ENCODE results near the gene RADX. TPM values are rescaled to one million over a fixed set of nuclear protein-coding genes. Genes with fewer than 3 reads are reported as not detected.

Gene RADX
- total and polyA plus RNA-seq, 2 of the 13 experiments (the other 11 are each of a cell fraction or from before 2014, with no cell fraction given): 1.1 to 2.7 TPM

DNA sequence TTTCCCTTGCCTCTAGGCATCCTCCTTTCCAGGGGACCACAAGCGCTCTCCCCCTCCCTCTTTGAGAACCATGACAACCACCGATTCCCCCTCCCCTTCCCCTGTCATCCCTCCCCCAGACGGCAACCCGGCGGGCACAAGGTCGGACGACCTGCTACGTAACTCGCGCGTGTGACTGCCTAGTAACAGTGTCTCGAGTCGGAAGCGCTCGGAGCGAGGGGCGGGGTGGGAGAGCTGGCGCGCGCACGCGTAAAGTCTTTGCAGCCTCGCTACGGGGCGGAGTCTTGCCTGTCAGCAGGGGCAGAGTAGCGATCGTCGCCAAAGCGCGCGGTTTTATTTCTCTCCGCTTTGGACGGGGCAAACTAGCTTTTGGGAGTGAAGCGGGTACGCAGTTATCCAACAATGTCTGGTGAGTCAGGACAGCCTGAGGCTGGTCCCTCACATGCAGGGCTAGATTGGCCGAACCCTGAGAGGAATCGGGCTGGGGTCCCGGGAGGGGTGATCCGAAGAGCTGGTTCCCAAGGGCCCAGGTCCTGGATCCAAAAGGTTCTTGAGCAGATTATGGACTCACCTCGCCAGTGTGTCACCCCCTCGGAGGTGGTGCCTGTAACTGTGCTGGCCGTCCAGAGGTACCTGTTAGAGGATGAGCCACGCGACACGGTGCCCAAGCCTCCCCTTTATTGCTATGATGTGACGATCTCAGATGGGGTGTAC is at the start of gene RADX (continued):
- TF ChIP-seq HINFP (CRISPR knock-in tag; IDR thresholded peaks at IDR 0.05; ENCODE audit: low read depth) (no peak), POLR2A (IDR thresholded peaks at IDR 0.05; ENCODE audit: insufficient read depth in 1 of 2, low read depth in 2 of 2, low read length in 2 of 2) (0 out of 4 replicates have a peak, but pooled peaks of 1 of the 2 experiments have one; percentile 23), TFDP2 (CRISPR knock-in tag; IDR thresholded peaks at IDR 0.05) (peak; percentile 45; the same call in 1 of the 2 replicates), CREB1 (IDR thresholded peaks at IDR 0.05) (peak; percentile 48; the same call in 1 of the 2 replicates), CREB1 (CRISPR knock-in tag; IDR thresholded peaks at IDR 0.05) (peak; percentile 59), KMT2A (CRISPR knock-in tag; IDR thresholded peaks at IDR 0.05) (0 out of 2 replicates have a peak, but pooled peaks have one; percentile 36), TP53 (CRISPR knock-in tag; conservative IDR thresholded peaks at IDR 0.05) (no peak), SAP130 (CRISPR knock-in tag; IDR thresholded peaks at IDR 0.05; ENCODE audit: low read depth) (peak; percentile 53; the same call in 1 of the 2 replicates), NAIF1 (CRISPR knock-in tag; IDR thresholded peaks at IDR 0.05; ENCODE audit: borderline replicate concordance) (0 out of 2 replicates have a peak, but pooled peaks have one; percentile 44)
- TF ChIP-seq, protein P1, sequence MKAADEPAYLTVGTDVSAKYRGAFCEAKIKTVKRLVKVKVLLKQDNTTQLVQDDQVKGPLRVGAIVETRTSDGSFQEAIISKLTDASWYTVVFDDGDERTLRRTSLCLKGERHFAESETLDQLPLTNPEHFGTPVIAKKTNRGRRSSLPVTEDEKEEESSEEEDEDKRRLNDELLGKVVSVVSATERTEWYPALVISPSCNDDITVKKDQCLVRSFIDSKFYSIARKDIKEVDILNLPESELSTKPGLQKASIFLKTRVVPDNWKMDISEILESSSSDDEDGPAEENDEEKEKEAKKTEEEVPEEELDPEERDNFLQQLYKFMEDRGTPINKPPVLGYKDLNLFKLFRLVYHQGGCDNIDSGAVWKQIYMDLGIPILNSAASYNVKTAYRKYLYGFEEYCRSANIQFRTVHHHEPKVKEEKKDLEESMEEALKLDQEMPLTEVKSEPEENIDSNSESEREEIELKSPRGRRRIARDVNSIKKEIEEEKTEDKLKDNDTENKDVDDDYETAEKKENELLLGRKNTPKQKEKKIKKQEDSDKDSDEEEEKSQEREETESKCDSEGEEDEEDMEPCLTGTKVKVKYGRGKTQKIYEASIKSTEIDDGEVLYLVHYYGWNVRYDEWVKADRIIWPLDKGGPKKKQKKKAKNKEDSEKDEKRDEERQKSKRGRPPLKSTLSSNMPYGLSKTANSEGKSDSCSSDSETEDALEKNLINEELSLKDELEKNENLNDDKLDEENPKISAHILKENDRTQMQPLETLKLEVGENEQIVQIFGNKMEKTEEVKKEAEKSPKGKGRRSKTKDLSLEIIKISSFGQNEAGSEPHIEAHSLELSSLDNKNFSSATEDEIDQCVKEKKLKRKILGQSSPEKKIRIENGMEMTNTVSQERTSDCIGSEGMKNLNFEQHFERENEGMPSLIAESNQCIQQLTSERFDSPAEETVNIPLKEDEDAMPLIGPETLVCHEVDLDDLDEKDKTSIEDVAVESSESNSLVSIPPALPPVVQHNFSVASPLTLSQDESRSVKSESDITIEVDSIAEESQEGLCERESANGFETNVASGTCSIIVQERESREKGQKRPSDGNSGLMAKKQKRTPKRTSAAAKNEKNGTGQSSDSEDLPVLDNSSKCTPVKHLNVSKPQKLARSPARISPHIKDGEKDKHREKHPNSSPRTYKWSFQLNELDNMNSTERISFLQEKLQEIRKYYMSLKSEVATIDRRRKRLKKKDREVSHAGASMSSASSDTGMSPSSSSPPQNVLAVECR (CRISPR knock-in tag; IDR thresholded peaks at IDR 0.05; ENCODE audit: borderline replicate concordance): peak; percentile 49; the same call in 1 of the 2 replicates
- TF ChIP-seq, protein P2, sequence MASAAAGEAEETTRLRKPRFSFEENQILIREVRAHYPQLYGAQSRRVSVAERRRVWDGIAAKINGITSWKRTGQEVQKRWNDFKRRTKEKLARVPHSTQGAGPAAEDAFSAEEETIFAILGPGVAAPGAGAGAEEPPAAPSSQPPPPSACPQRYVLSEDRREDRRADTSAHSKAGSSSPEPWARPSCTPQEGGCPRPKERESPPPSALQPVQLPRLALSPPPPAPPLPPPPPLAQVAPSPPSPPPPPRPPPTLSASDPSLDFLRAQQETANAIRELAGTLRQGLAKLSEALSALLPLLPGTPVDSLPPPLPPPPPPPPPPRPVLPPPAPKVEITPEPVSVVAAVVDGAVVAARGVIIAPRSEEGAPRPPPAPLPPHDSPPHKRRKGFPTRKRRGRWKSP (CRISPR knock-in tag; IDR thresholded peaks at IDR 0.05): 0 out of 2 replicates have a peak, but pooled peaks have one; percentile 22
- TF ChIP-seq, protein P3, sequence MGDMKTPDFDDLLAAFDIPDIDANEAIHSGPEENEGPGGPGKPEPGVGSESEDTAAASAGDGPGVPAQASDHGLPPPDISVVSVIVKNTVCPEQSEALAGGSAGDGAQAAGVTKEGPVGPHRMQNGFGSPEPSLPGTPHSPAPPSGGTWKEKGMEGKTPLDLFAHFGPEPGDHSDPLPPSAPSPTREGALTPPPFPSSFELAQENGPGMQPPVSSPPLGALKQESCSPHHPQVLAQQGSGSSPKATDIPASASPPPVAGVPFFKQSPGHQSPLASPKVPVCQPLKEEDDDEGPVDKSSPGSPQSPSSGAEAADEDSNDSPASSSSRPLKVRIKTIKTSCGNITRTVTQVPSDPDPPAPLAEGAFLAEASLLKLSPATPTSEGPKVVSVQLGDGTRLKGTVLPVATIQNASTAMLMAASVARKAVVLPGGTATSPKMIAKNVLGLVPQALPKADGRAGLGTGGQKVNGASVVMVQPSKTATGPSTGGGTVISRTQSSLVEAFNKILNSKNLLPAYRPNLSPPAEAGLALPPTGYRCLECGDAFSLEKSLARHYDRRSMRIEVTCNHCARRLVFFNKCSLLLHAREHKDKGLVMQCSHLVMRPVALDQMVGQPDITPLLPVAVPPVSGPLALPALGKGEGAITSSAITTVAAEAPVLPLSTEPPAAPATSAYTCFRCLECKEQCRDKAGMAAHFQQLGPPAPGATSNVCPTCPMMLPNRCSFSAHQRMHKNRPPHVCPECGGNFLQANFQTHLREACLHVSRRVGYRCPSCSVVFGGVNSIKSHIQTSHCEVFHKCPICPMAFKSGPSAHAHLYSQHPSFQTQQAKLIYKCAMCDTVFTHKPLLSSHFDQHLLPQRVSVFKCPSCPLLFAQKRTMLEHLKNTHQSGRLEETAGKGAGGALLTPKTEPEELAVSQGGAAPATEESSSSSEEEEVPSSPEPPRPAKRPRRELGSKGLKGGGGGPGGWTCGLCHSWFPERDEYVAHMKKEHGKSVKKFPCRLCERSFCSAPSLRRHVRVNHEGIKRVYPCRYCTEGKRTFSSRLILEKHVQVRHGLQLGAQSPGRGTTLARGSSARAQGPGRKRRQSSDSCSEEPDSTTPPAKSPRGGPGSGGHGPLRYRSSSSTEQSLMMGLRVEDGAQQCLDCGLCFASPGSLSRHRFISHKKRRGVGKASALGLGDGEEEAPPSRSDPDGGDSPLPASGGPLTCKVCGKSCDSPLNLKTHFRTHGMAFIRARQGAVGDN (CRISPR knock-in tag; IDR thresholded peaks at IDR 0.05): peak; percentile 82
- TF ChIP-seq, protein P4, sequence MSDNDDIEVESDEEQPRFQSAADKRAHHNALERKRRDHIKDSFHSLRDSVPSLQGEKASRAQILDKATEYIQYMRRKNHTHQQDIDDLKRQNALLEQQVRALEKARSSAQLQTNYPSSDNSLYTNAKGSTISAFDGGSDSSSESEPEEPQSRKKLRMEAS (IDR thresholded peaks at IDR 0.05): peak; percentile 53
